Measurements from ENCODE around the gene FBRSL1. TPM values are rescaled to one million over a fixed set of nuclear protein-coding genes. Genes with fewer than 3 reads are reported as not detected.

Gene FBRSL1
- total and polyA plus RNA-seq, 2 of the 8 experiments (the other 6 are each of a cell fraction or from before 2014, with no cell fraction given) = 18.4 to 109 TPM

DNA sequence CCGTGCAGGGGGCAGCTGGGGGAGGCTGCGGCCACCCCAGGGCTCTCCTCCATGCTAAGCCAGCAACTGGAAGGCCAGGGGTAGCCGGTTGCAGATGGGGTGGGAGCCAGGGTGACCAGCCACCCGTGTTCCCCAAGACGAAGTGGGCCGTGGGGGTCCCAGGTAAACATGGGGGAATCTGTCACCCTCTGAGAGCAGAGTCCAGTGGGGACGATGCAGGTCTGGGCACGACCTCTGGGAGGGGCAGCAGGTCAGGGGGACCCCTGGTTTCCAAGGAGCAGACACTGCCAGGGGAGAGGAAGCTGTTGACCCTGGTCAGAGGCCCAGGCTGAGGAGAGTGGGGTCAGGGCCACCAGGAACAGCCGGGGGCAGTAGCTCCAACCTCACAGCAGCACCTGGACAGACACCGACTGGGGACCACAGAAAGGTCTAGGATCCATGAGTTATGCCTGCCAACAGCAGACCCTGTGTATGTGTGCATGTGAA is 35.0 kb upstream of the FBRSL1 start (continued):
- TF ChIP-seq, protein P1, sequence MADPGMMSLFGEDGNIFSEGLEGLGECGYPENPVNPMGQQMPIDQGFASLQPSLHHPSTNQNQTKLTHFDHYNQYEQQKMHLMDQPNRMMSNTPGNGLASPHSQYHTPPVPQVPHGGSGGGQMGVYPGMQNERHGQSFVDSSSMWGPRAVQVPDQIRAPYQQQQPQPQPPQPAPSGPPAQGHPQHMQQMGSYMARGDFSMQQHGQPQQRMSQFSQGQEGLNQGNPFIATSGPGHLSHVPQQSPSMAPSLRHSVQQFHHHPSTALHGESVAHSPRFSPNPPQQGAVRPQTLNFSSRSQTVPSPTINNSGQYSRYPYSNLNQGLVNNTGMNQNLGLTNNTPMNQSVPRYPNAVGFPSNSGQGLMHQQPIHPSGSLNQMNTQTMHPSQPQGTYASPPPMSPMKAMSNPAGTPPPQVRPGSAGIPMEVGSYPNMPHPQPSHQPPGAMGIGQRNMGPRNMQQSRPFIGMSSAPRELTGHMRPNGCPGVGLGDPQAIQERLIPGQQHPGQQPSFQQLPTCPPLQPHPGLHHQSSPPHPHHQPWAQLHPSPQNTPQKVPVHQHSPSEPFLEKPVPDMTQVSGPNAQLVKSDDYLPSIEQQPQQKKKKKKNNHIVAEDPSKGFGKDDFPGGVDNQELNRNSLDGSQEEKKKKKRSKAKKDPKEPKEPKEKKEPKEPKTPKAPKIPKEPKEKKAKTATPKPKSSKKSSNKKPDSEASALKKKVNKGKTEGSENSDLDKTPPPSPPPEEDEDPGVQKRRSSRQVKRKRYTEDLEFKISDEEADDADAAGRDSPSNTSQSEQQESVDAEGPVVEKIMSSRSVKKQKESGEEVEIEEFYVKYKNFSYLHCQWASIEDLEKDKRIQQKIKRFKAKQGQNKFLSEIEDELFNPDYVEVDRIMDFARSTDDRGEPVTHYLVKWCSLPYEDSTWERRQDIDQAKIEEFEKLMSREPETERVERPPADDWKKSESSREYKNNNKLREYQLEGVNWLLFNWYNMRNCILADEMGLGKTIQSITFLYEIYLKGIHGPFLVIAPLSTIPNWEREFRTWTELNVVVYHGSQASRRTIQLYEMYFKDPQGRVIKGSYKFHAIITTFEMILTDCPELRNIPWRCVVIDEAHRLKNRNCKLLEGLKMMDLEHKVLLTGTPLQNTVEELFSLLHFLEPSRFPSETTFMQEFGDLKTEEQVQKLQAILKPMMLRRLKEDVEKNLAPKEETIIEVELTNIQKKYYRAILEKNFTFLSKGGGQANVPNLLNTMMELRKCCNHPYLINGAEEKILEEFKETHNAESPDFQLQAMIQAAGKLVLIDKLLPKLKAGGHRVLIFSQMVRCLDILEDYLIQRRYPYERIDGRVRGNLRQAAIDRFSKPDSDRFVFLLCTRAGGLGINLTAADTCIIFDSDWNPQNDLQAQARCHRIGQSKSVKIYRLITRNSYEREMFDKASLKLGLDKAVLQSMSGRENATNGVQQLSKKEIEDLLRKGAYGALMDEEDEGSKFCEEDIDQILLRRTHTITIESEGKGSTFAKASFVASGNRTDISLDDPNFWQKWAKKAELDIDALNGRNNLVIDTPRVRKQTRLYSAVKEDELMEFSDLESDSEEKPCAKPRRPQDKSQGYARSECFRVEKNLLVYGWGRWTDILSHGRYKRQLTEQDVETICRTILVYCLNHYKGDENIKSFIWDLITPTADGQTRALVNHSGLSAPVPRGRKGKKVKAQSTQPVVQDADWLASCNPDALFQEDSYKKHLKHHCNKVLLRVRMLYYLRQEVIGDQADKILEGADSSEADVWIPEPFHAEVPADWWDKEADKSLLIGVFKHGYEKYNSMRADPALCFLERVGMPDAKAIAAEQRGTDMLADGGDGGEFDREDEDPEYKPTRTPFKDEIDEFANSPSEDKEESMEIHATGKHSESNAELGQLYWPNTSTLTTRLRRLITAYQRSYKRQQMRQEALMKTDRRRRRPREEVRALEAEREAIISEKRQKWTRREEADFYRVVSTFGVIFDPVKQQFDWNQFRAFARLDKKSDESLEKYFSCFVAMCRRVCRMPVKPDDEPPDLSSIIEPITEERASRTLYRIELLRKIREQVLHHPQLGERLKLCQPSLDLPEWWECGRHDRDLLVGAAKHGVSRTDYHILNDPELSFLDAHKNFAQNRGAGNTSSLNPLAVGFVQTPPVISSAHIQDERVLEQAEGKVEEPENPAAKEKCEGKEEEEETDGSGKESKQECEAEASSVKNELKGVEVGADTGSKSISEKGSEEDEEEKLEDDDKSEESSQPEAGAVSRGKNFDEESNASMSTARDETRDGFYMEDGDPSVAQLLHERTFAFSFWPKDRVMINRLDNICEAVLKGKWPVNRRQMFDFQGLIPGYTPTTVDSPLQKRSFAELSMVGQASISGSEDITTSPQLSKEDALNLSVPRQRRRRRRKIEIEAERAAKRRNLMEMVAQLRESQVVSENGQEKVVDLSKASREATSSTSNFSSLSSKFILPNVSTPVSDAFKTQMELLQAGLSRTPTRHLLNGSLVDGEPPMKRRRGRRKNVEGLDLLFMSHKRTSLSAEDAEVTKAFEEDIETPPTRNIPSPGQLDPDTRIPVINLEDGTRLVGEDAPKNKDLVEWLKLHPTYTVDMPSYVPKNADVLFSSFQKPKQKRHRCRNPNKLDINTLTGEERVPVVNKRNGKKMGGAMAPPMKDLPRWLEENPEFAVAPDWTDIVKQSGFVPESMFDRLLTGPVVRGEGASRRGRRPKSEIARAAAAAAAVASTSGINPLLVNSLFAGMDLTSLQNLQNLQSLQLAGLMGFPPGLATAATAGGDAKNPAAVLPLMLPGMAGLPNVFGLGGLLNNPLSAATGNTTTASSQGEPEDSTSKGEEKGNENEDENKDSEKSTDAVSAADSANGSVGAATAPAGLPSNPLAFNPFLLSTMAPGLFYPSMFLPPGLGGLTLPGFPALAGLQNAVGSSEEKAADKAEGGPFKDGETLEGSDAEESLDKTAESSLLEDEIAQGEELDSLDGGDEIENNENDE (IDR thresholded peaks at IDR 0.05; ENCODE audit: insufficient replicate concordance, low read length) = no peak
- TF ChIP-seq RBBP5 (IDR thresholded peaks at IDR 0.05; ENCODE audit: borderline replicate concordance, low read depth, low read length) (no peak), POLR2AphosphoS5 (IDR thresholded peaks at IDR 0.05; ENCODE audit: low read depth, low read length) (no peak), GABPA (IDR thresholded peaks at IDR 0.05; ENCODE audit: borderline replicate concordance, insufficient read depth, low read length) (no peak), TAF1 (IDR thresholded peaks at IDR 0.05; ENCODE audit: low read depth, low read length) (no peak), JUN (IDR thresholded peaks at IDR 0.05; ENCODE audit: low read depth, low read length) (no peak), SUZ12 (IDR thresholded peaks at IDR 0.05; ENCODE audit: low read length) (no peak), POLR2A (IDR thresholded peaks at IDR 0.05; ENCODE audit: control extremely low read depth in 1 of 2, low read depth in 2 of 2, low read length in 2 of 2) (no peak), CBX5 (IDR thresholded peaks at IDR 0.05; ENCODE audit: low read depth, low read length) (no peak)
- TF ChIP-seq, protein P2, sequence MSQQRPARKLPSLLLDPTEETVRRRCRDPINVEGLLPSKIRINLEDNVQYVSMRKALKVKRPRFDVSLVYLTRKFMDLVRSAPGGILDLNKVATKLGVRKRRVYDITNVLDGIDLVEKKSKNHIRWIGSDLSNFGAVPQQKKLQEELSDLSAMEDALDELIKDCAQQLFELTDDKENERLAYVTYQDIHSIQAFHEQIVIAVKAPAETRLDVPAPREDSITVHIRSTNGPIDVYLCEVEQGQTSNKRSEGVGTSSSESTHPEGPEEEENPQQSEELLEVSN (IDR thresholded peaks at IDR 0.05) = no peak
- TF ChIP-seq, protein P3, sequence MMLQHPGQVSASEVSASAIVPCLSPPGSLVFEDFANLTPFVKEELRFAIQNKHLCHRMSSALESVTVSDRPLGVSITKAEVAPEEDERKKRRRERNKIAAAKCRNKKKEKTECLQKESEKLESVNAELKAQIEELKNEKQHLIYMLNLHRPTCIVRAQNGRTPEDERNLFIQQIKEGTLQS (IDR thresholded peaks at IDR 0.05; ENCODE audit: insufficient read depth, low read depth, low read length) = no peak
